GM18858 (cell line): ENCODE measurements around the gene ABCB8.
"Not testable (repeated sequence)": the region's sequence is repeated elsewhere in the genome, so short reads cannot be mapped to it uniquely, and the experiment has no call there.

Source experiments
- ATAC-seq: cut with Tn5 transposase; IDR thresholded peaks from one replicate; pipeline ENCODE4 v1.9.1; 2021; ENCODE audit not compliant: unreplicated experiment

ABCB8 gene

DNA sequence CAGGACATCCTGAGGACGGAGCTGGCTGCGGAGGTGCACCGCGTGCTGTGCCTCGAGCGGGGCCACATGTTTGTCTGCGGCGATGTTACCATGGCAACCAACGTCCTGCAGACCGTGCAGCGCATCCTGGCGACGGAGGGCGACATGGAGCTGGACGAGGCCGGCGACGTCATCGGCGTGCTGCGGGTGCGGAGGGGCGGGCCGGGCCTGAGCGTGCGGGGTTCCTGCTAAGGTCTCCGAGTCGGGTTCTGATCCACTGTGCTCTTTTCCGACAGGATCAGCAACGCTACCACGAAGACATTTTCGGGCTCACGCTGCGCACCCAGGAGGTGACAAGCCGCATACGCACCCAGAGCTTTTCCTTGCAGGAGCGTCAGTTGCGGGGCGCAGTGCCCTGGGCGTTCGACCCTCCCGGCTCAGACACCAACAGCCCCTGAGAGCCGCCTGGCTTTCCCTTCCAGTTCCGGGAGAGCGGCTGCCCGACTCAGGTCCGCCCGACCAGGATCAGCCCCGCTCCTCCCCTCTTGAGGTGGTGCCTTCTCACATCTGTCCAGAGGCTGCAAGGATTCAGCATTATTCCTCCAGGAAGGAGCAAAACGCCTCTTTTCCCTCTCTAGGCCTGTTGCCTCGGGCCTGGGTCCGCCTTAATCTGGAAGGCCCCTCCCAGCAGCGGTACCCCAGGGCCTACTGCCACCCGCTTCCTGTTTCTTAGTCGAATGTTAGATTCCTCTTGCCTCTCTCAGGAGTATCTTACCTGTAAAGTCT, 14.3 kb upstream of the ABCB8 start:
- ATAC-seq: no peak

DNA sequence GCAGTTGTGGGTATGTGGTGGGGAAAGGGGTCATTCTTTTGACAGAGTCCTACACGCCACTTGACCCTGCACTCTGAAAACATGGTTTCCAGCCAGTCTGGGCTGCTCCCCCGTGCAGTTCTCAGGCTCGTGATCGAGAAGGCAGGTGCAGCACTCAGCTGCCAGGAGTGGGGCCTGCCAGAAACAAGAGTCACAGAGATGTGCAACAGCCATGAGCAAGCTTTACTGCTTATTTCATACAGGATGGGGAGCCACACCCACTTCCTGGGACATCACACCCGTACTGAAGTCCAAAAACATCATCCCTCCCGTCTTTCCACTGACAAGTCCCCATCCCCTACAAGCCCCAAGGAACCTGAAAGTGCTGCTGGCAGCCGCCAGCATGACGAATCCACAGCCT, 13.3 kb upstream of the ABCB8 start:
- ATAC-seq: no peak

- no peak for ATAC-seq
Measured at GRCh38 chr7:151015967-151016366, 12.3 kb upstream of the ABCB8 start.

GRCh38 chr7:151016505-151016904, 11.7 kb upstream of the ABCB8 start:
- ATAC-seq: no peak

GRCh38 chr7:151016942-151017341, 11.3 kb upstream of the ABCB8 start:
- no peak for ATAC-seq

GRCh38 chr7:151017370-151017952, 10.8 kb upstream of the ABCB8 start:
- ATAC-seq: no peak

DNA sequence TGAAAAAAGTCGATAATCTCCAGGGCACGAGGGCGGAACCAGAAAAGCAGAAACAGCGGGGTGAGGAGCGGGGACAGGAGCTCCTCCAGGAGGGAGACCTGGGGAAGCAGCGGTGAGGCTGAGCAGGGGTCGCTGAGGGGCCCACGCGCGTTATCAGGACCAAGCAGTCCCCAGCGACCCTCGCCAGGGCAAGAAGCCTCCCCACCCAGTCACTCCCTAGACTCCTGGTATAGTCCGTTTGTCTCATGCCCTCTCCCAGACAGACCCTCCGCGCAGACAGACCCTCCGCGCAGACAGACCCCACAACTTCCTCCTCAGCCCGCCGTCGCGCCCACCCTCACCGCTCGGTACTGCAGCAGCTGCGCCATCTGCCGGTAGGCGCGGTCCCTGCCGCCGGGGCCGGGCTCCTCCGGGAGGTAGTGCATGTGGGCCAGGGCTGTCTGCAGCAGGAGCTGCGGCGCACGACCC, 10.3 kb upstream of the ABCB8 start:
- ATAC-seq: no peak

DNA sequence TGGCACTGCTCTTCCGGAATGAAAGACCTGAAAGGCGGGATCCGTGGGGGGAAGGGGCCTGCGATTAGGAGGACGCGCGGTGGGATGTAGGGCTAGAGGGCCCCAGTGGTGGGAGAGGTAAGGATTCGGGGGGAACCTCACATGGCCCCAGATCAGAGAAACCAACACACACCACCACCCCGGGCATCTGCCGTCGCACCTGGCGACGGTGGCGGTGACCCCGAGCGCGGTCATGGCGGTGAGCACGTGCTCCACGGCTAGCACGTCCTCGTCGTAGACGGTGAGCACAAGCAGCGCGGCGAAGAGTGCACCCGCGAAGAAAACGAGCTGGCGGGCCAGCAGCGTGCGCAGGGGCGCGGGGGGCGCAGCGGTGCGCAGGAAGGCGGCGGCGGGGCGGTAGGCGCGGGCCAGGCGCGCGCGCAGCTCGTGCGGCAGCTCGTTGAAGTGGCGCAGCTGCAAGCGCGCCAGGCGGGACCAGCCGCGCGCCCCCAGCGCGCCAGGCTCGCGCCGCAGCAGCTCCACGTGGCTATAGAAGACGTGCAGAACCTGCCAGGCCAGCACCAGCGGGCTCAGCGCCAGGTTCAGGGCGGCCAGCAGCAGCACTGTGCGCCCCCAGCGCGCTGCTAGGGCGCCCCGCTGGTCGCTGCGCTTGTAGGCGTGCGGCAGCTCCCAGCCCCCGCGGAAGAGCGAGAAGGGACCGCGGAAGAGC, 9.7 kb upstream of the ABCB8 start:
- ATAC-seq: no peak

DNA sequence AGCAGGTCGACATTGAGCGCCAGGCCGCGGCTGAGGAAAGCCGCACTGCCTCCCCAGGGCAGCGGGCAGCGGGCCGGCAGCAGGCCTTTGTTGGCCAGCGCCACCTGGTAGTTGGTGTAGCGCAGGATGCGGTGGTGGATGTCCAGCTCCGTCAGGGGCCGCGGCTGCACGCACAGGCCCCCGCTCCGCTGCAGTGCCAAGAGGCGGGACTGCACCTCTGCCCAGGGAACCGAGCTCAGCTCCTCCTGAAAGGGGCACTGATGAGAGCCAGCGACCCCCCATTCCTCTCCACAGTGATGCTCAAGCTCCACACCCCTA, 9.2 kb upstream of the ABCB8 start:
- ATAC-seq: no peak

DNA sequence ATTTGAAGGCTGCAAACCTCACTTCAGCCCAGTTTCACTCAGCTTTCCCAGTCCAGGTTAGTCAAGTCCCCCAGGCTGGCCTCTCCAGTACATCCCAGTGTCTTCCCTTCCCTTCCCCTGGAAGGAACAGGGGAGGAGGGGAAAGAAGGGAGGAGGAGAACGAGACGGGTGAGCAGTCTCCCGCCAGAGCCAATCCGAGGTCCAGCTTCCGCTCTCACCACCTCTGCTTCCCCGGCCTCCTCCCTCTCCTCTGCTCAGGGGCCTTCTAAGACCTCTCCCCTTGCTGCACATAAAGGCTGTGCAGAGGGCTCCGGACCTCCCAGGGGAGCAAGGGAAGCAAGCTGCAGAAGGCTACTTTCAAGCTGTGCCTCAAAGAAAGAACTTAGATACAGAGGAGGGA, 8.0 kb upstream of the ABCB8 start:
- no peak for ATAC-seq

GRCh38 chr7:151023232-151023631, 5.0 kb upstream of the ABCB8 start:
- no peak for ATAC-seq

DNA sequence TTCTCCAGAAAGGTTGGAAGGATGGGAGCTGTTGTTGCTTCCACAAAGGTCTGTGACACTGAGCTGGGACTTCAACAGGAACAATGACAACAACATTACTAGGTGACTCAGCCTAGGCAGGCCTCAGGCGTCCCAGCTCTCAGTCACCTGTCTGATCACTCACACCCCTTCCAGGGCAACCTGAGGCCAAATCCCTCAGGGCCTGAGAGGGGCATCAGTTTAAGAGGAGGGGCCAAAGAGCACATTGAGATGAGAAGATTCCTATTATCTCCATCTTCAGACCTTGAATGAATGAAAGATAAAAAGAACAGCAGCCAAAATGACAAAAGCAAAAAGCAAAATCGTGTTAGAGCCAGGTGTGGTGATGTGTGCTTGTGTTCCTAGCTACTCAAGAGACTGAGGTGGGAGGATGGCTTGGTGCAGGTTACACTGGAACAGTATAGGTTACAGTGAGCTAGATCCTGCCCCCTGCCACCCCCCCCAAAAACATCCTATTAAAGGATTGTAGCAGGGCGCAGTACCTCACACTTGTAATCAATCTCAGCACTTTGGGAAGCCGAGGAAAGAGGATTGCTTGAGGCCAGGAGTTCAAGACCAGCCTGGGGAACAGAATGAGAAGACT, 3.7 kb upstream of the ABCB8 start, which contains the start of gene ATG9B:
TSS of gene ATG9B (minus strand) at position 60 of the 622 bp plus-strand sequence. CDS start 71 bp downstream, outside the sequence.
- no peak for ATAC-seq

- no peak for ATAC-seq
Measured at GRCh38 chr7:151025924-151026671, 2.2 kb upstream of the ABCB8 start.

GRCh38 chr7:151026771-151027727, 1.2 kb upstream of the ABCB8 start:
- ATAC-seq: not testable (repeated sequence)

GRCh38 chr7:151027728-151028130, 521 bp upstream of the ABCB8 start:
- ATAC-seq: not testable (repeated sequence)

DNA sequence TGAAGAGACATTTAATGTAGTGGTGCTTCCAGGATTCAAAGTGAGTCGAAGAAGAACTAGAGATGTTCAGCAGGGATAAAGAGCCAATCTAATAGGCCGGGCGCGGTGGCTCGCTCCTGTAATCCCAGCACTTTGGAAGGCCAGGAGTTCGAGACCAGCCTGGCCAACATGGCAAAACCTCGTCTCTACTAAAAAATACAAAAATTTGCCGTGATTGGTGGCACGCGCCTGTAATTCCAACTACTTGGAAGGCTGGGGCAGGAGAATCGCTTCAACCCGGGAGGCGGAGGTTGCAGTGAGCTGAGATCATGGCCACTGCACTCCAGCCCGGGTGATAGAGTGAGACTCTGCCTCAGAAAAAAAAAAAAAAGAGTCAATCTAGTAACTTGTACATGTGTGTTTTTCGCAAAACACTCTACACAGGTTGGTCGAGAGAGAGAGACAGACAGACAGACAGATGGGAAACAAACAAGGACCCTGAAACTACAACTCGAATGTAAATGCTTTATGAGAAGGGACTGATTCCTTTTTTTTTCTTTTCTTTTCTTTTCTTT, 775 bp downstream of the ABCB8 start:
- ATAC-seq: no peak

DNA sequence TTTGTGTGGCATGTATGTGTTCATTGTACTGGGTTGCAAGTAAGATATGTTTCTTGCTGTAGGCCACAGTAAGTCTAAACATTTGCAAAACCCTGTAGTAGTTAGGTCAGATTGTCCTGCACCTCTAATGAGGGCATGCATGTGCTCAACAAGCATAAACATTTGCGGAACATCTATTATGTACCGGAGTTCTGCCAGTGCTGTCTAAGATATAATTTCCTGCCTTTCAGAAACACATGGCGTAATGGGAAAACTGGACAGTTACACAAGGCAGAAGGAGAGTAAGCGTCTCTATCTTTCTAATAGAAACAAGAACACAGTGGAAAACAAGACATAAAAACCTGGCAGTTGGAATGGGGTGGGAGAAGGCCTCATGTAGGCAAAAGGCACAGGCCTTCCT, 2.8 kb downstream of the ABCB8 start:
- ATAC-seq: no peak

- ATAC-seq: no peak
Measured at GRCh38 chr7:151032936-151033863, 5.0 kb downstream of the ABCB8 start.
